Activated CD4-positive, alpha-beta T cell treated with anti-CD3 and anti-CD28 coated beads for 4 hours (primary cell): Measurements from ENCODE around the gene MRPL11.

Experiments used
- DNase-seq, 2 donors: peaks; one replicate each; pipeline ENCODE4 v3.0.0-alpha.2; 2020

Gene MRPL11

DNA sequence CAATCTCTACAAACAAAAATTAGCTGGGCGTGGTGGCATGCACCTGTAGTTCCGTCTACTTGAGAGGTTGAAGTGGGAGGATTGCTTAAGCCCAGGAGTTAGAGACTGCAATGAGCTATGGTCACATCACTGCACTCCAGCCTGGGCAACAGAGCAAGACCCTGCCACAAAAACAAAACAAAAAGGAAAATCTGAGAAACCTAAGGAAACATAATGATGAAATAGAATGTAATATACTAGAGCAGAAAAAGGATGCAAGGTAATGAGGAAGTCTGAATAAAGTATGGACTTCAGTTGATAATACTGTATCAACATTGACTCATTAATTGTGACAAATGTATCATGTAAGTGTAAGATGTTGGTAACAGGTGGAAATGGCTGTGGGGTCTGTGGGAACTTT is 9.7 kb downstream of the MRPL11 start:
- no peak for DNase-seq

DNA sequence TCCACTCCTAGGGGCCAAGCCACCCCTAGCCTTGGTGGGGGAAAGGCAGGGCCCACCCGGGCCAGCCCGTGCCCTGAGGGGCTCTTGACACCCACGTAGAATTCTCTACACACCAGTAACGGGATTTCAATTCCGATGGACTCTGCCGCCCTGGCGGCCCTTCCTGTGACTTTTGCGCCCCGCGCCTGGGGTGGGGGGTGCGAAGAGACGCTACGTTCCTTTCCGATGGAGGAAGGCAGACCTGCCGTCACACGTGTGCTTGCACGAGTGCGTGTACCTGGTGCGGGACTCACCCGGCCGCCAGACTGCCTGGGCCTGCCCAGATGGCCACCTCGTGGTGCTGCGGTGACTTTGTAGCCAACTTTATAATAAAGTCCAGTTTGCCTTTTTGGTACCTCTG is 12.3 kb downstream of the MRPL11 start:
- DNase-seq = no peak

DNA sequence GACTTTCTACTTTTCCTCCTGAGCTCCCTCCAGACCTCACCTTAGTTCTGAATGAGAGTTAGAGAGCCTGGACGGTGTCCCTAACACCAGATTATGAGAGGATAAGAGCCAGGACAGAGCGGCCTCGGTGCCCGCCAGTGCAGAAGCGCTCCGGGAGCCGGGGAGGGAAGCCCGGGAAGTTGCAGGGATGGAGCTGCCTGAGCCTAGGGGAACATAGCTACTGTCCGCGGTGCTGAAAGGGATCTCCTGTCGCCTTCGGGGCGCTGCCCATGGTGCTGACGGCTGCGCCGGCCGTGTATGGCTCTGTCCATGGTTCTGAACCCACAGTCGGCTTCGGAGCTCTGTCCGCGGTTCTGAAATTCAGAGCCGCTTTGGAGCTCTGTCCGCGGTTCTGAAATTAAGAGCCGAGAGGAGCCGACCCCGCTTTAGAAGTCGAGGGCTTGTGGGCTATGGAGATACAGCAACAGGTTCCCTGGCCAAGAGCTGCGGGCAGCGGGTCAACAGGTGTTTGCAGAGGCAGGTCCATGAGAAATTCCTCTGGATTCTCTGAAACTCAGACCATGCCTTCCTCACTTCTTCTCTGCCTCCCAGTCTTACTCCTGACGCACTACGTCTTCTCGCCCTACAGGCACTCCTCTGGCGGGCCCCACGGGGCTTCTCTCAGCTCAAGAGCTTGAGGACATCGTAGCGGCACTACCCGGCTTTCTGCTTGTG is 17.0 kb downstream of the MRPL11 start:
- peak; percentile 80 to 88 for DNase-seq

DNA sequence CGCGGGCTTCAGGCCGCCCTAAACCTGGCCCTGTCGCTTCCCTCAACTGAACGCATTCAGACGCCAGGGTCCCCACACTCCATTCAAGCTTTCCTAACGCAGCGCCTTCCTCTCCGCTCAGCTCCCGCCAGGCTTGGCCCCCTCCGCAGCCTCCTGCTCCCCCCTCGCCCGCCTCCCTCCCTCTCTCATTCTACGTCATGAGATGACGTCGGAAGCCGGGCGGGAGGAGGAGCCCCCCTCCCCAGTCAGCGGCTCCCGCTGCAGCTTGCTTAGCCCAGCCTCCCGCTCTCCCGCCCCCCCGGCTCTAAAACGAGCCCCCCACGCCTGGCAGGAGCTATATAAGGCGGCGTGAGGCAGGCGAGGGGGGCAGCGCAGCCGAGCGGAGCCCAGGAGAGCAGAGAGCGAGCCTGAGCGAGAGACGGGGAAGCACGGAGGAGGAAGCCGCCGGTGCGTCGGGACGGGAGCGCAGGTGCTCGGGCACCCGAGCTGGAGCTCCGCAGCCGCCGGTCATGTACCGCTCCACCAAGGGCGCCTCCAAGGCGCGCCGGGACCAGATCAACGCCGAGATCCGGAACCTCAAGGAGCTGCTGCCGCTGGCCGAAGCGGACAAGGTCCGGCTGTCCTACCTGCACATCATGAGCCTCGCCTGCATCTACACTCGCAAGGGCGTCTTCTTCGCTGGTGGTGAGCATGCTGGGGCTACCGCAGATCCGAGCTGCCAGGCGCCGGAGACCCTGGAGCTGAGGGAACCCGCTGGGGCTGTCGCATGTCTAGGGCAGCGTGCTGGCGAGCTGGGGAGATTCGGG is 17.8 kb downstream of the MRPL11 start, which contains the start of gene NPAS4:
Gene NPAS4, plus strand, starts transcription at position 365 of the 806 bp plus-strand sequence. Its CDS starts 145 bp downstream, at position 510.
- DNase-seq = no peak

DNA sequence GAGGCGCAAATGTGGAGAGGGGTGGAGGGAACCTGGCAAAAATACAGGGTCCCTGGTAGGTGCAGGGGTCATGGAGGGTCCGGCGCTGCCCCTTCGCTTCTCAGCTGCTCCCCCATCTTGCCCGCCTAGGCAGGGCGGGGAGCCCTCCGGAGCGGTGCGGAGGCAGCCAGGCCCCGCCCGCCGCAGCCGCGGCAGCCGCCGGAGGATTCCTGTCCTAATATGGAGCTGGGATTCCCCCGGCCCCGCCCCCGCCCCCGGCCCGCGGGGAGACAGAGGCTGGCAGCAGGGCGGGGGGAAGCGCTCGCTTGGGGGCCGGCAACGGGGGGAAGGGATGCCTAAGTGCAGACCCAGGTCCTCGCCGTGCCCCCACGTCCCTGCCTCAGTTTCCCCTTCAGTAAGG is 18.8 kb downstream of the MRPL11 start:
- DNase-seq = no peak

DNA sequence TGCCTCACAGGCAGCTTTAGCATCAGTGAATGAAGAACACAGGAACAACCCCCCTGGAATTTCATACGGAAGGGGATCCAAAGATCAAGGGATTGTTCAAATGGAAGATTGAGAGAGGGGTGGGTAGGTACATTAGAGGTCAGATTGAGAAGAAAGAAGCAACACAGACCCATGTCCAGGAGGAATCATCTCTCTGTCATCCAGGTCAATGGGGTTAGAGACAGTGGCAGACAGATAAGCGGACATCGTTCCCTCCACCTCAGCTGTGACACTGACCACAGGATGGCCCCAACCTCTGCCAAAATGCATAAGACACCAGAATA is 19.7 kb downstream of the MRPL11 start:
- DNase-seq = no peak

DNA sequence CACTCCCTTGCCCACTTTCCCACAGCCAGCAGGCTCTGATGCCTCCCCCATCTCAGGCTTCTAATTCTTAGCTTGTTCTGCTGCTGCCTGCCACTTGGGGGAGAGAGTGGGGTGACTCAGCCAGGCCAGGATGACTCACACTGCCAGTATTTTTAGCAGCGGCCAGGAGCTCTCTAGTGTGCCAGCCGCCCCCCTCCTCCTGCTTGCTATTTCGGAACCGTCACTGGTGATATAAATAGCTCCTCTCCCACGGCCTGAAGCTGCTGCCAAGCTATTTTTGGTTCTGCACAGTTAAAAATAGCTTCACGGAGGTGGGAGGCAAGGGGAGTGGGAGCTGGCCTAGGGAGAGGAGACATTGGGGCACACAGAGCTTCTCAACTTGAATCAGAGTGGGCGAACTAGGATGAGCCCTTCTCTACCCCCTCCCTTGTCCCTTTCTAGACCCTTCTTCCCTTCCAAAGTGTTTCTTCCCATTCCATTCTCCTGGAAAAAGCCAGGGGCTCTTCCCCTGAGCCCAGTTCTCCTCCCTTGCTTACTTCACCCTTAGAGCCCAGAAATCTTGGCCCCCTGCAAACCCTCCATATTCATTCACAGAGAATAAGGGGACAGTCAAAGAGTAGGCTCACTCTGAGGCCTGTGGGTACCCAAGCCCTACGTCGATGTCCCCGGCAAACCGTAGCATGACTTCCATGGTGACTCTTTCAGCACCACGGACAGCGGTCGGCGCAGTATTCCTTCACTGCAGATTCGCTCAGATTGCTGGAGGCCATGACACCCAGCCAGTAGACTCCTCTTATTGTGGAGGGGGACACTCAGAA is 20.3 kb downstream of the MRPL11 start:
- peak; percentile 43 to 57 for DNase-seq

DNA sequence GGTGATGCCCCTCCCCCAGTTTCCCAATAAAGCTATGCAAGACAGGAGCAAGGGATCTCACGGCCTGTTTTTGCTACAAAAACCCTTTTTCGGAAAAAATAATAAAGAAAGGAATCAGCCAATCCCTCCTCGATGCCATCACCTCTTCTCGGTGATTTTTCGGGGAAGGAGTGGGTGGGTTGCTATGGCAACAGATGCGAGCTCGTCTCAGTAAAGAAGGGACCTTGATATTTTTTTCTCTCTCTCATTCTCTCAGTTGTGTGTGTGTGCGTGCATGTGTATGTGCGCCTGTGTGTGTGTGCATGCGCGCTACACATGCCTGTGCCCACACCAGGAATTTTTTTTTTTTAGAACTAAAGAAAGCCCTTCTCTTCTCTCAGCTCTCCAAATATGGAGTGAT is 21.6 kb downstream of the MRPL11 start:
- peak in 1 of 2 donors; percentile 17 for DNase-seq

DNA sequence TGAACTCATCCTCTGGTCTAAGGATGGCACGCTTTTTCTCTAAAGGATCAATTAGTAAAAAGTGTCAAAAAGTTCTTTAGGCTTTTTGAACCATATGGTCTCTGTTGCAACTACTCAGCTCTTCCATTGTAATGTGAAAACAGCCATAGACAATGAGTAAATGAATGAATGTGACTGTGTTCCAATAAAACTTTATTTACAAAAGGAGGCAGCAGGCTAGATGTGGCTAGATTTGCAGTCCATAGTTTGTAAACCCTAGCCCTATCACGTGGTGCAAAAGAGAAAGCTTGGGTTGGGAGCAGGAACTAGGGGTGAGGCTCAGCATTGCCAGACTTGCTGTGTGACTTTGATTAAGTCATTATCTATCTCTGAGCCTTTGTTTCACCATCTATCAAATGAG is 23.2 kb downstream of the MRPL11 start:
- DNase-seq = no peak

DNA sequence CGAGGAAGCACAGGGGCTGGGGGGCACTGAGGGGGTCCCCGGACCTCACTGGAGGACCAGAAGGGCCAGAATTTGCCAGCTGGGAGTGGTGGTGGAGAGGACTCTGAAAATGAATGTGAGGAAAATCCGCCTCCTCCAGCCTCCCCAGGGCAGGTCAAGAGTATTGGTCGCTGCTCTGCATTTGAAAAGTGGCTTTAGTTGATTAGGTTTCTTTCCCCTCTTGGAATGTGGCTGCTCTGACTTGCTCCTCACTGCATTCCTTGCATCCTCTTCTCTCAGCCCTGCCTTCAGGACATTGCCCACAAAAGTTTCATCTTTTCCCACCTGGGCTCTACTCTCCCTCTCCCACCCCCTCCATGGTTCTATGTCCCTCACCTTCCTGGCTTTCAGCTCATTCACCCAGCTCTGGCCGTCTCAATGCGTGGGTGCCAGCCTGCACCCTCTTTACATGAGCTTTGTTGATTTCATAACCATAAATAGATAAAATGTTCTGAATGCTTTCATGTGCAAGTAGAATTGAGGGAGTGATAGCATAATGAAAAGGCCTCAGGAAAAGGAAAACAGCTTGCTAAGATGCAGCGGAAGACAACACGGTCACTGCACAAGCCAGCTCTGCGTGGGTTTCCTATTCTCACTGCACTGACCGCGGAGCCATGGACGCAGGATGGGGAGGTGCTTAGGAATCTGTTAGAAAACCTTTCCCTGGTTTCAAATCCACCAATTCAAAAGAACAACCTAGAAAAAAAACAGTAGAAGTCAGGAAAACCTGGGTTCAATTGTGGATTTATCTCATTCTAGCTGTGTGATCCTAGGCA is 24.3 kb downstream of the MRPL11 start:
- DNase-seq = no peak

DNA sequence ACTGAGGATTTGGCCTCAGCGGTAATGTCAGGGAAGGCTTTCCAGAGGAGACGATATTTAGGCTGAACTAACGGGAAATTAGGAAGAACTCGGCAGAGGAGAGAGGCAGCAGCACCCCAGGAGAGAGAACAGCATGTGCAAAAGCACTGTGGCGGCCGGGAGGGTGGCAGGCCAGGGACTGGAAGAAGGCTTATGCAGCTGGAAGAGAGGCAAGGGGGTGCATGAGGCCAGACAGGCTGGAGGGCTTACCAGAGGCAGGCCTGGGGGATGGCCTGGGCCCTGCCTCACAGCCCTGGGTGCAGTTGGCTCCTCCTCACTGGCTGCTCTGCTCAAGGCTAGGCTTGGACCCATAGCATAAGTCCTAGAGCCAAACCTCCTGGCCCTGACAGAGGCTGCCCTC is 25.5 kb downstream of the MRPL11 start:
- DNase-seq = no peak

DNA sequence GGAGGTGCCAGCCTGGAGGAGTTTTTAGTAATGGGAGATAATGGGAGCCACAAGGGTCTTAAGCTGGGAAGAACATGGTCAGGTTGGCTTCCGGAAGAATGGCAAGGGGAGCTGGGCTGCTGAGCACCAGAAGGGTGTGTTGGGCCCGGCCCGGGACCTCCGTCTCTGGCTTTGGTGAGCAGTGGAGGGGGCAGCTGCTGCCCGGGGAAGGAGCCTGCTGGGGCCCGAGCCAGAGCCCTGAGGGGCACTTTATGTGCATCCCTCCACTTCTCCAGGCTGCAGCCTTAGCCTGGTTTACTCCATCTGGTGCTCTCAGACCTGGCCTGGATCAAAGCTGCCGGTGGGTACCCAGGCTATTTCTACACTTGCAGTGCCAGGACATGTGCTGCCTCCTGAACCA is 26.5 kb downstream of the MRPL11 start:
- DNase-seq = no peak

DNA sequence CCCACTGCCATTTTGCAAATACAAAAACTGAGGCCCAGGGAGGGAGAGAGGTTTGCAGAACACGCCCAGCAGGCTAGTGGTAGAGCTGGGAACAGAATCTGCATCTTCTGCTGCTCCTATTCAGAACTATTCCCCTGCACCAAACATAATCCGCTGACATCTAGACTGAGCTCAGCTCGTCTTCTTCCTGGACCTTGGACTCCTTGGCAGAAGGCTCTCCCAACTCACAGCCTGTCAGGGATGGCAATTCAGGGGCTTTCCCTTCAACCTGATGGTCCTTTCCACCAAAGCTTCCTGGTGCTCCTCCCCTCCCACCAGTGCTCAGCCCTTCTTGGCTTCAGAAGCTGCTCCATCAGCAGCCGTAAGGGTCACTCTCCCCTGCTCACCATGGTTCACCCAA is 27.3 kb downstream of the MRPL11 start:
- DNase-seq = no peak

DNA sequence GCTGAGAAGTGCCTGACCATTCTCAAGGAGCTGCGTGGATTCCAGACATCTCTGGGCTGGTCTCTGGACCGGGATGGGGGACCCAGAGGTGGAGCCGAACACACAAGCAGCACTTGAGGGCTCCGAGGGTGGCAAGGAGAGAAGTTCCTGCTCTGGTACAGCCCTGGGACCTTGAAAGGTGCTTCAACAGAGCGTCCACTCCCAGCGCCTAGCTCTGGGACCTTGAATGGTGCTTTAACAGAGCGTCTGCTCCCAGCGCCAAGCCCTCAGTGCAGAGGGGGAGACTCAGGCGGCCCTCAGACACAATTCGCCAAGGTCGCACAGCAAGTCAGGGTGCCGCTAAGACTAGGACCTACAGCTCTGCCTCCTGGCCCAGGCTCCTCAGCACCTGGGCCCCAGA is 28.5 kb downstream of the MRPL11 start:
- DNase-seq = no peak

DNA sequence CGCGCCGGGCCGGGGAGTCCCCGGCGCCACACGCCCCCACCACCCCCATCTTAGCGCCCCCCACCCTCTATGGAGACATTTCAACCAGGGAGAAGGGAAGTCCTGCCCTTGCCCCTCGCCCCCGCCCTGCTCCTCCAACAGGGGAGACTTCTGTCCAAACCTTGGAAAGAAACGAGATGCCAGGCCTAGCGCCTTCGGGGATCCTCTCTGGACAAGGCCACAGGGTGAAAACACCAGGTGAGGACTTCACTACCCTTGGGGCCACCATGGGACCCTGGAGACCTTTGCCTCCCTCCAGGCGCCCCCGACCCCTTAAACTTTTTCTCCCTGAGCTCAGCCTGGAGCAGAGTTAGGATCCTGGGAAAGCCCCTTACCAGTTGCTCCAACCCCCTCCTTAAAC is 29.4 kb downstream of the MRPL11 start:
- DNase-seq = no peak

DNA sequence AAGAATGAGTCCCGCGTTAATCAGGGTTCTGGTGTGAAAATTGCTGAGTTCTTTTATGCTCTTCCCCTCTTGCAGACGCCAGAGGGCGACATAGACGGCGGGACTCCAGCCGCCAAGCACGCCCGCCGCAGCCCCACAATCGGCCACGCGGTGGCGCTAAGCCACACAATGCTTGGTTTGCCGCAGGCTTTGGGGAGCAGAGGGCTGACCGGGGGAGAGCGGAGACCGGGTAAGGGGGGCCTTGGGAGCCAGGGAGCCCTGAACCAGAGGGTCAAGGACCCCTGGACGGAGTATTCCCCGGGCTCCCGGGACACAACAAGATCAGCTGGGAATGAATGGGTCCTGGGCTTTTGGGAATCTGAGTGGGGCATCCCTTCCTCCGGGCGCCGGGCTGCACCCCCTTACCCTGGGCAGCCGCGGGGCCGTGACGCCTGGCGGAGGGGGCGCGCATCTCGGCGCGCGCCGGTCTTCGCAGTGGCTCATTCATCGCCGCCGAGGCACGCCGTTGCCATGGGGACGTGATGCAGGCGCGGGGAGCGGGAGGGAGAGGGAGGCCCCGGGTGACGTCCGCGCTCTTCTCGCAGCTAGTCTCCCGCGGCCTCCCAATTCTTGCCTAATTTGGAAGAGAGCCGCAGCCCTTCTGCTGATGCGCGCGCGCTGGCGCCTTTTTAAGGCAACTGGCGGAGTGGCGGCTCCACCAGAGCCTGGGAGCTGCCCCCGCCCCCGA is 30.0 kb downstream of the MRPL11 start:
- peak; percentile 86 to 96 for DNase-seq

DNA sequence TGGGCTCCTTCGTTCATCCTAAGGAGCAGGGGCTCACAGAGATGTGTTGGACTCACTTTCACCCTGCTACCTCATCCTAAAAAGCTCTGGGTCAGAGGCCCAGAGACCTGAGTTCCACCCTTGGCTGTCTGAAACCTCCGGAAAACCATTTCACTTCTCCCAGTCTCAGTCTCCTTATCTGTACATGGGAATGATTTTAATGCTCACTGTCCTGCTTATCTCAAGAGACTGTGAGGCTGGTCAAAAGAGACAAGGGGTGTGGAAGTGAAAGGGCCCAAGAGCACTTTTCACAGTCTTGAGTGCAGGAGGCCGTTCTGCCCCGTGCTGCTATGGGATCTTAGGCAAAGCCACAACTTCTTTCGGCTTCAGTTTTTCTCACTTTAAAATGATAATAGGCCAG is 31.0 kb downstream of the MRPL11 start:
- DNase-seq = no peak

DNA sequence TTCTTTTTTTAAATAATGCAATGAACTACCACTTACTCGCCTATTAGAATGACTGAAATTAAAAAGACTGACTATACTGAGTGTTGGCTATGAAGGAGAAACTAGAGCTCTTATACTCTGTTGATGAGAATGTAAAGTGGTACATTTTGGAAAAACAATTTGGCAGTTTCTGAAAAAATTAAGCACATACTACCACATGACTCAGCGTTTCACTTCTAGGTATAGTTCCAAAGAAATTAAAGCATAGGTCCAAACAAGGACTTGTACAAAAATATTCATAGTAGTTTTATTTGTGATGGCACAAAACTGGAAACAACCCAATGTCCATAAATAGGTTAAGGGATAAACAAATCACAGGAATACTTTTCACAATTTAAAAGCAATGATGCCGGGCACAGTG is 44.7 kb downstream of the MRPL11 start:
- DNase-seq = no peak

DNA sequence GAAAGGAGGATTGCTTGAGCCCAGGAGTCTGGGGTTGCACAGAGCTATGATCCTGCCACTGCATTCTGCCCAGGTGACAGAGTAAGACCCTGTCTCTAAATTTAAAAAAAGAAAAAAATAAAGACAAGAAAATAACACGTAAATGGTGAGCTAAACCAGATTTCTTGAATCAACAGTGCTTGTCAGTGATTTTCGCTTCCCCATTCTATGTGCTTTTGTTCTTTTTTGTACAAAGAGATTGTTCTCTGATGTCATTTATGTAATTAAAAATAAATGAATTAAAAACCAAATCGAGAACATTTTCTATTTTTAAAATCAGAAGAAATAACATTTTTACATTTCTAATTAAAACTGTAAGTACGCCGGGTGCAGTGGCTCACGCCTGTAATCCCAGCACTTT is 47.3 kb downstream of the MRPL11 start:
- DNase-seq = no peak

DNA sequence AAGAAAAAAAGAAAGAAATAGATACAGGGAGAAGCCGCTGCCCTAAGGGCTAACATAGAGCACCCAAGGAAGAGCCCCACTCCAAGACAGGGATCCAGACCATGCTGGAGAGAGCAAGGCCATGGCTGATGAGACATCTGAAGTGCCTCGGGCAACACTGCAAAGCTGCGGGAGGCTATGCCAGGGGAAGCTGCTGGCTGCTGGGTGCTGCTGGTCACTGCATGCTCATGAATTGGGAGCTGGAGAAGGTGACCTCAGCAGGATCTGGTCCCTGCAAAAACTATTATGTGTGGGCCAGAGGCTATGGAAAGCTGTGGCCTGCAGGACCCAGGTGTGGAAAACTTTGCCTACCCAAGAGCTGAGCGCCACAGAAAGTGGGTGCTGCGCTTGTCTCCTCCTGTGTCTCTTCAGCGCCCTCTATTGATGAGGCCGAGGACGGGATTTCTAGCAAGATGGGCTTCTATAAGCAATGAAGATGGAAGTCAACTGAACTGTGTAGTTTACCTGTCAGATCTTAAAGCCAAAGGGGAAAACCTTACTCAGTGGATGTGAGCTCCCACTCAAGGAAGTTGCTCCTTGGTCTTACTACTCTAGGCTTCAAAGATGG is 49.8 kb downstream of the MRPL11 start:
- DNase-seq = peak; percentile 67 to 69
